ENCODE results near the gene NOL4L. TPM values are rescaled to one million over a fixed set of nuclear protein-coding genes. Genes with fewer than 3 reads are reported as not detected.

Gene NOL4L
- polyA plus RNA-seq, 1 donor (not counting 4 experiments of a cell fraction or from before 2014, with no cell fraction given): 1.0 TPM

DNA sequence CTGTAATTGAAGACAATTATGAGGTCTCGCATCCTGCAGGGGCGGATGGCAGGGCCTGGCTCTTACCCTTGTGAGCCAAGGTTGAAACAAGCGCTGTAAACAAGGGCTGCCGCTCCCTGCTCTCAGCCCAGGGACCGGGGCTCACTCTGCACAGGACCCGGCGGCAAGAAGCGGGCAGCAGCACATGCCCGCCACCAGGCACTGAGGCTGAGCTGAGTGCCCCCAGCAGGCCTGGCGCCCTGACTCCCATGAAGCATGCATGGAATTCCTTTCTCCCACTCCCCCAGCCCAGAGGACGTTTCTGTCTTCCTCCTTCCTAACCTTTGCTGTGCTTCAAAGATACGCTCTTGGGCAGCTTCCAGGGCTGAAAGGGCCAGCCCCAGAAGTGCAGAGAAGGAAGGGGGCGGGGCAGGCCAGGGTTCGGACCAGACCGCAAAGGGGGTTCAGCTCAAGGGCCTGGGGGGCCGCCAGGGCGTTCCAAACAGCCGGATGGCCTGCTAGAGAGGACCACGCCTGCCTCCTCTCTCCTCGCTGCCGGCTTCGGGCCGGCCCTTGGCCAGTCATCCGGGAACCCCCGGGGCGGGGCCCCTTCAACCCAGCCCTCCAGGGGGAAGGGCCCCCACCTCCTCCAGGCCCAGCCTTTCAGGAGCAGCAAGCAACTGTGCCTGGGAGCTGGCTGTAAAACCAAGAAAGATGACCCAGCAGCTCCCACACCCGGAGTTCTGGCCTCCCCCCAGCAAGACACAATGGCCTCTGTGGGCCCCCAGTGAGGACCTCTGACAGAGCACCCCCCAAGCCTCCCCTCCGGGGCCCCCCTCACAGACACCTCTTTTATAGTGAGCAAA is 109.9 kb downstream of the NOL4L start:
- Histone ChIP-seq H3K4me2 (ENCODE audit: control insufficient read depth, extremely low read depth, insufficient read depth, low read depth, low read length) (peak overlapping the region; percentile 38), H3K27me3 (ENCODE audit: control insufficient read depth, extremely low read depth, insufficient read depth, low read length) (peaks cover 18% of the 10 kb centered on the region), H3K36me3 (ENCODE audit: control insufficient read depth in 2 of 2, extremely low read depth in 1 of 2, insufficient read depth in 2 of 2, low read length in 2 of 2) (no peaks in the 10 kb centered on the region), H2AFZ (ENCODE audit: control insufficient read depth, low read length) (peak overlapping the region; percentile 54), H3K9me1 (ENCODE audit: control insufficient read depth, extremely low read depth, insufficient read depth, low read length) (no peaks in the 10 kb centered on the region), H3K27ac (ENCODE audit: control insufficient read depth, insufficient read depth, low read length) (no peak overlapping the region), H3K79me2 (ENCODE audit: control insufficient read depth, insufficient read depth, low read length) (no peaks in the 10 kb centered on the region), H3K9me3 (ENCODE audit: control insufficient read depth, low read depth, low read length) (no peaks in the 10 kb centered on the region), H3K4me1 (ENCODE audit: control insufficient read depth, extremely low read depth, insufficient read depth, low read length) (peaks cover 7% of the 10 kb centered on the region), H3K9ac (ENCODE audit: control insufficient read depth, extremely low read depth, insufficient read depth, low read length) (peak overlapping the region; percentile 55), H3K4me3 (ENCODE audit: control insufficient read depth in 2 of 3, extremely low read depth in 1 of 3, insufficient read depth in 2 of 3, low read depth in 1 of 3, low read length in 3 of 3) (peak overlapping the region in 1 of 3 experiments; percentile 7), H4K20me1 (ENCODE audit: control insufficient read depth, extremely low read depth, insufficient read depth, low read length) (no peaks in the 10 kb centered on the region)
- DNase-seq (ENCODE audit: low read depth, low spot score) (peak; percentile 7), FAIRE-seq (no peak)
- TF ChIP-seq CTCF (optimal IDR thresholded peaks at IDR 0.05 in 1 of 3, IDR thresholded peaks at IDR 0.05 in 1 of 3, conservative IDR thresholded peaks at IDR 0.05 in 1 of 3; ENCODE audit: extremely low read depth in 1 of 3, insufficient read depth in 2 of 3, low read length in 3 of 3) (no peak), EZH2 (IDR thresholded peaks at IDR 0.05; ENCODE audit: low read length) (no peak)
- dilution Hi-C loops (cut with MboI; ENCODE audit: extremely low pct_ligation_motif_present, low sequenced_read_pairs): no loop called here

GRCh38 chr20:32474717-32474966 is 110.5 kb downstream of the NOL4L start:
- Histone ChIP-seq H3K79me2 (ENCODE audit: control insufficient read depth, insufficient read depth, low read length) (no peaks in the 10 kb centered on the region), H3K4me2 (ENCODE audit: control insufficient read depth, extremely low read depth, insufficient read depth, low read depth, low read length) (no peak overlapping the region)
- no peak for FAIRE-seq

More at GRCh38 chr20:32474717-32474966, 110.5 kb downstream of the NOL4L start:
- Histone ChIP-seq H3K27ac (ENCODE audit: control insufficient read depth, insufficient read depth, low read length) (no peak overlapping the region), H3K27me3 (ENCODE audit: control insufficient read depth, extremely low read depth, insufficient read depth, low read length) (peaks cover 18% of the 10 kb centered on the region), H3K4me1 (ENCODE audit: control insufficient read depth, extremely low read depth, insufficient read depth, low read length) (peaks cover 7% of the 10 kb centered on the region), H3K36me3 (ENCODE audit: control insufficient read depth in 2 of 2, extremely low read depth in 1 of 2, insufficient read depth in 2 of 2, low read length in 2 of 2) (no peaks in the 10 kb centered on the region), H3K9ac (ENCODE audit: control insufficient read depth, extremely low read depth, insufficient read depth, low read length) (no peak overlapping the region), H2AFZ (ENCODE audit: control insufficient read depth, low read length) (no peak overlapping the region), H4K20me1 (ENCODE audit: control insufficient read depth, extremely low read depth, insufficient read depth, low read length) (no peaks in the 10 kb centered on the region), H3K9me1 (ENCODE audit: control insufficient read depth, extremely low read depth, insufficient read depth, low read length) (no peaks in the 10 kb centered on the region), H3K9me3 (ENCODE audit: control insufficient read depth, low read depth, low read length) (no peaks in the 10 kb centered on the region), H3K4me3 (ENCODE audit: control insufficient read depth in 2 of 3, extremely low read depth in 1 of 3, insufficient read depth in 2 of 3, low read depth in 1 of 3, low read length in 3 of 3) (no peak overlapping the region)
- dilution Hi-C loops (cut with MboI; ENCODE audit: extremely low pct_ligation_motif_present, low sequenced_read_pairs): no loop called here
- TF ChIP-seq EZH2 (IDR thresholded peaks at IDR 0.05; ENCODE audit: low read length) (no peak), CTCF (optimal IDR thresholded peaks at IDR 0.05 in 1 of 3, IDR thresholded peaks at IDR 0.05 in 1 of 3, conservative IDR thresholded peaks at IDR 0.05 in 1 of 3; ENCODE audit: extremely low read depth in 1 of 3, insufficient read depth in 2 of 3, low read length in 3 of 3) (no peak)
- no peak for DNase-seq (ENCODE audit: low read depth, low spot score)

Data from keratinocyte (primary cell).